ENCODE results near the gene RPH3AL. TPM values are rescaled to one million over a fixed set of nuclear protein-coding genes. Genes with fewer than 3 reads are reported as not detected.

The RPH3AL gene
- total and polyA plus RNA-seq, 2 of the 8 experiments (the other 6 are each of a cell fraction or from before 2014, with no cell fraction given): 5.6 to 5.8 TPM

- TF ChIP-seq, protein P1, sequence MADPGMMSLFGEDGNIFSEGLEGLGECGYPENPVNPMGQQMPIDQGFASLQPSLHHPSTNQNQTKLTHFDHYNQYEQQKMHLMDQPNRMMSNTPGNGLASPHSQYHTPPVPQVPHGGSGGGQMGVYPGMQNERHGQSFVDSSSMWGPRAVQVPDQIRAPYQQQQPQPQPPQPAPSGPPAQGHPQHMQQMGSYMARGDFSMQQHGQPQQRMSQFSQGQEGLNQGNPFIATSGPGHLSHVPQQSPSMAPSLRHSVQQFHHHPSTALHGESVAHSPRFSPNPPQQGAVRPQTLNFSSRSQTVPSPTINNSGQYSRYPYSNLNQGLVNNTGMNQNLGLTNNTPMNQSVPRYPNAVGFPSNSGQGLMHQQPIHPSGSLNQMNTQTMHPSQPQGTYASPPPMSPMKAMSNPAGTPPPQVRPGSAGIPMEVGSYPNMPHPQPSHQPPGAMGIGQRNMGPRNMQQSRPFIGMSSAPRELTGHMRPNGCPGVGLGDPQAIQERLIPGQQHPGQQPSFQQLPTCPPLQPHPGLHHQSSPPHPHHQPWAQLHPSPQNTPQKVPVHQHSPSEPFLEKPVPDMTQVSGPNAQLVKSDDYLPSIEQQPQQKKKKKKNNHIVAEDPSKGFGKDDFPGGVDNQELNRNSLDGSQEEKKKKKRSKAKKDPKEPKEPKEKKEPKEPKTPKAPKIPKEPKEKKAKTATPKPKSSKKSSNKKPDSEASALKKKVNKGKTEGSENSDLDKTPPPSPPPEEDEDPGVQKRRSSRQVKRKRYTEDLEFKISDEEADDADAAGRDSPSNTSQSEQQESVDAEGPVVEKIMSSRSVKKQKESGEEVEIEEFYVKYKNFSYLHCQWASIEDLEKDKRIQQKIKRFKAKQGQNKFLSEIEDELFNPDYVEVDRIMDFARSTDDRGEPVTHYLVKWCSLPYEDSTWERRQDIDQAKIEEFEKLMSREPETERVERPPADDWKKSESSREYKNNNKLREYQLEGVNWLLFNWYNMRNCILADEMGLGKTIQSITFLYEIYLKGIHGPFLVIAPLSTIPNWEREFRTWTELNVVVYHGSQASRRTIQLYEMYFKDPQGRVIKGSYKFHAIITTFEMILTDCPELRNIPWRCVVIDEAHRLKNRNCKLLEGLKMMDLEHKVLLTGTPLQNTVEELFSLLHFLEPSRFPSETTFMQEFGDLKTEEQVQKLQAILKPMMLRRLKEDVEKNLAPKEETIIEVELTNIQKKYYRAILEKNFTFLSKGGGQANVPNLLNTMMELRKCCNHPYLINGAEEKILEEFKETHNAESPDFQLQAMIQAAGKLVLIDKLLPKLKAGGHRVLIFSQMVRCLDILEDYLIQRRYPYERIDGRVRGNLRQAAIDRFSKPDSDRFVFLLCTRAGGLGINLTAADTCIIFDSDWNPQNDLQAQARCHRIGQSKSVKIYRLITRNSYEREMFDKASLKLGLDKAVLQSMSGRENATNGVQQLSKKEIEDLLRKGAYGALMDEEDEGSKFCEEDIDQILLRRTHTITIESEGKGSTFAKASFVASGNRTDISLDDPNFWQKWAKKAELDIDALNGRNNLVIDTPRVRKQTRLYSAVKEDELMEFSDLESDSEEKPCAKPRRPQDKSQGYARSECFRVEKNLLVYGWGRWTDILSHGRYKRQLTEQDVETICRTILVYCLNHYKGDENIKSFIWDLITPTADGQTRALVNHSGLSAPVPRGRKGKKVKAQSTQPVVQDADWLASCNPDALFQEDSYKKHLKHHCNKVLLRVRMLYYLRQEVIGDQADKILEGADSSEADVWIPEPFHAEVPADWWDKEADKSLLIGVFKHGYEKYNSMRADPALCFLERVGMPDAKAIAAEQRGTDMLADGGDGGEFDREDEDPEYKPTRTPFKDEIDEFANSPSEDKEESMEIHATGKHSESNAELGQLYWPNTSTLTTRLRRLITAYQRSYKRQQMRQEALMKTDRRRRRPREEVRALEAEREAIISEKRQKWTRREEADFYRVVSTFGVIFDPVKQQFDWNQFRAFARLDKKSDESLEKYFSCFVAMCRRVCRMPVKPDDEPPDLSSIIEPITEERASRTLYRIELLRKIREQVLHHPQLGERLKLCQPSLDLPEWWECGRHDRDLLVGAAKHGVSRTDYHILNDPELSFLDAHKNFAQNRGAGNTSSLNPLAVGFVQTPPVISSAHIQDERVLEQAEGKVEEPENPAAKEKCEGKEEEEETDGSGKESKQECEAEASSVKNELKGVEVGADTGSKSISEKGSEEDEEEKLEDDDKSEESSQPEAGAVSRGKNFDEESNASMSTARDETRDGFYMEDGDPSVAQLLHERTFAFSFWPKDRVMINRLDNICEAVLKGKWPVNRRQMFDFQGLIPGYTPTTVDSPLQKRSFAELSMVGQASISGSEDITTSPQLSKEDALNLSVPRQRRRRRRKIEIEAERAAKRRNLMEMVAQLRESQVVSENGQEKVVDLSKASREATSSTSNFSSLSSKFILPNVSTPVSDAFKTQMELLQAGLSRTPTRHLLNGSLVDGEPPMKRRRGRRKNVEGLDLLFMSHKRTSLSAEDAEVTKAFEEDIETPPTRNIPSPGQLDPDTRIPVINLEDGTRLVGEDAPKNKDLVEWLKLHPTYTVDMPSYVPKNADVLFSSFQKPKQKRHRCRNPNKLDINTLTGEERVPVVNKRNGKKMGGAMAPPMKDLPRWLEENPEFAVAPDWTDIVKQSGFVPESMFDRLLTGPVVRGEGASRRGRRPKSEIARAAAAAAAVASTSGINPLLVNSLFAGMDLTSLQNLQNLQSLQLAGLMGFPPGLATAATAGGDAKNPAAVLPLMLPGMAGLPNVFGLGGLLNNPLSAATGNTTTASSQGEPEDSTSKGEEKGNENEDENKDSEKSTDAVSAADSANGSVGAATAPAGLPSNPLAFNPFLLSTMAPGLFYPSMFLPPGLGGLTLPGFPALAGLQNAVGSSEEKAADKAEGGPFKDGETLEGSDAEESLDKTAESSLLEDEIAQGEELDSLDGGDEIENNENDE (IDR thresholded peaks at IDR 0.05; ENCODE audit: insufficient replicate concordance, low read length): no peak
- TF ChIP-seq NANOG (IDR thresholded peaks at IDR 0.05; ENCODE audit: insufficient read depth, low read depth, low read length, poor library complexity, severe bottlenecking): no peak
- no peak for TF ChIP-seq HDAC6 (IDR thresholded peaks at IDR 0.05; ENCODE audit: low read depth, low read length)
- TF ChIP-seq SRF (IDR thresholded peaks at IDR 0.05; ENCODE audit: low read depth, low read length): no peak
- TF ChIP-seq CHD1 (IDR thresholded peaks at IDR 0.05; ENCODE audit: low read depth, low read length): no peak
These were observed 107.0 kb downstream of the RPH3AL start (continued) for GRCh38 chr17:245611-246010.

Measured in H1 (cell line).